ENCODE measurements around the gene ZNF784. TPM values are rescaled to one million over a fixed set of nuclear protein-coding genes. Genes with fewer than 3 reads are reported as not detected.
A peak's percentile ranks its signal among the peaks of the same experiment; 100 is the strongest.

Gene ZNF784
- total and polyA plus RNA-seq, 9 of the 15 experiments (the other 6 are each of a cell fraction or from before 2014, with no cell fraction given), result 0.14 to 6.1 (median 2.1) TPM

GRCh38 chr19:55613930-55614710 lies 10.2 kb downstream of the ZNF784 start:
- TF ChIP-seq RBFOX2 (IDR thresholded peaks at IDR 0.05; ENCODE audit: low read depth, low read length), result peak; percentile 22; the same call in 1 of the 2 replicates
- TF ChIP-seq SP2 (IDR thresholded peaks at IDR 0.05; ENCODE audit: extremely low read depth, low read depth, low read length, poor library complexity, severe bottlenecking), result no peak
- Histone ChIP-seq H3K36me3 (ENCODE audit: control insufficient read depth, insufficient read depth, low read length) (peaks cover 35% of the 10 kb centered on the region; the same call in 2 of the 3 replicates), H4K20me1 (replicated peaks; ENCODE audit: control insufficient read depth, insufficient read depth, low read length) (no peaks in the 10 kb centered on the region), H2AFZ (ENCODE audit: low read depth, low read length) (no peak overlapping the region), H3K9ac (ENCODE audit: insufficient read depth in 1 of 2, low read depth in 2 of 2, low read length in 2 of 2) (no peak overlapping the region), H3K9me3 (replicated peaks; ENCODE audit: control insufficient read depth, insufficient read depth, low read depth, low read length) (no peaks in the 10 kb centered on the region), H3K79me2 (ENCODE audit: control insufficient read depth, insufficient read depth, low read length) (peaks cover 6% of the 10 kb centered on the region; the same call in 1 of the 3 replicates), H3K9me1 (ENCODE audit: control insufficient read depth, insufficient read depth, low read length) (no peaks in the 10 kb centered on the region), H3K4me1 (replicated peaks in 1 of 2; ENCODE audit: control insufficient read depth in 2 of 2, insufficient read depth in 2 of 2, low read length in 2 of 2) (peaks cover 0 to 5% of the 10 kb centered on the region in 2 experiments; a peak in 2 of 5 replicates), H3K27ac (ENCODE audit: extremely low read depth, low read depth, low read length) (no peak overlapping the region), H3K4me2 (ENCODE audit: insufficient read depth, low read length) (no peak overlapping the region), H3K27me3 (ENCODE audit: control insufficient read depth in 2 of 2, insufficient read depth in 2 of 2, low read length in 2 of 2) (no peaks in the 10 kb centered on the region), H3K4me3 (no peak overlapping the region)
- ATAC-seq (no peak), DNase-seq (ENCODE audit: extremely low read depth in 1 of 4, low spot score in 3 of 4) (peak in 1 of 4 experiments; percentile 18), FAIRE-seq (no peak)
- intact Hi-C loops (cut with micrococcal nuclease), result no loop called here
- in situ Hi-C loops (cut with MboI), result no loop called here
- POLR2A ChIA-PET, result no interaction called here
- CTCF ChIA-PET (ENCODE audit: low intra/inter-chr PET ratio), result no interaction called here
- 87% methylated on average over 9 of the region's 75 CpGs for WGBS (ENCODE audit: insufficient coverage, low coverage, missing lambda C conversion rate)
- no TSS peak for BruUV-seq (replicated peaks)

- 100% methylated on average over 2 of the region's 27 CpGs for WGBS (ENCODE audit: insufficient coverage, low coverage, missing lambda C conversion rate)
- Histone ChIP-seq H3K27me3 (ENCODE audit: control insufficient read depth in 2 of 2, insufficient read depth in 2 of 2, low read length in 2 of 2) (no peaks in the 10 kb centered on the region), H3K9ac (ENCODE audit: insufficient read depth in 1 of 2, low read depth in 2 of 2, low read length in 2 of 2) (no peak overlapping the region), H3K27ac (ENCODE audit: extremely low read depth, low read depth, low read length) (no peak overlapping the region), H3K79me2 (ENCODE audit: control insufficient read depth, insufficient read depth, low read length) (peaks cover 6% of the 10 kb centered on the region; the same call in 2 of the 3 replicates), H3K4me2 (ENCODE audit: insufficient read depth, low read length) (no peak overlapping the region), H3K9me1 (ENCODE audit: control insufficient read depth, insufficient read depth, low read length) (no peaks in the 10 kb centered on the region), H3K4me1 (replicated peaks in 1 of 2; ENCODE audit: control insufficient read depth in 2 of 2, insufficient read depth in 2 of 2, low read length in 2 of 2) (peaks cover 0 to 5% of the 10 kb centered on the region in 2 experiments; a peak in 2 of 5 replicates), H4K20me1 (replicated peaks; ENCODE audit: control insufficient read depth, insufficient read depth, low read length) (no peaks in the 10 kb centered on the region), H3K36me3 (ENCODE audit: control insufficient read depth, insufficient read depth, low read length) (peaks cover 35% of the 10 kb centered on the region; the same call in 2 of the 3 replicates), H3K9me3 (replicated peaks; ENCODE audit: control insufficient read depth, insufficient read depth, low read depth, low read length) (no peaks in the 10 kb centered on the region), H2AFZ (ENCODE audit: low read depth, low read length) (no peak overlapping the region), H3K4me3 (no peak overlapping the region)
- intact Hi-C loops (cut with micrococcal nuclease), result no loop called here
- ATAC-seq (no peak), DNase-seq (ENCODE audit: extremely low read depth in 1 of 4, low spot score in 3 of 4) (no peak), FAIRE-seq (no peak)
- ChIA-PET CTCF (ENCODE audit: low intra/inter-chr PET ratio) (no interaction called here), POLR2A (no interaction called here)
- BruUV-seq (replicated peaks), result no TSS peak
- in situ Hi-C loops (cut with MboI), result no loop called here
- TF ChIP-seq NCOA6 (IDR thresholded peaks at IDR 0.05) (no peak), ZC3H4 (CRISPR knock-in tag; IDR thresholded peaks at IDR 0.05; ENCODE audit: borderline replicate concordance) (no peak), ZMIZ1 (IDR thresholded peaks at IDR 0.05; ENCODE audit: low read depth in 2 of 2, low read length in 2 of 2) (no peak), HNRNPUL1 (IDR thresholded peaks at IDR 0.05; ENCODE audit: low read length) (no peak), ZNF77 (CRISPR knock-in tag; IDR thresholded peaks at IDR 0.05) (no peak), ZNF224 (CRISPR knock-in tag; IDR thresholded peaks at IDR 0.05) (no peak), ETS1 (conservative IDR thresholded peaks at IDR 0.05; ENCODE audit: control insufficient read depth, low read depth, low read length) (no peak), ZNF316 (IDR thresholded peaks at IDR 0.05) (no peak), SMAD4 (CRISPR knock-in tag; conservative IDR thresholded peaks at IDR 0.05) (no peak)
These were observed 11.0 kb downstream of the ZNF784 start for GRCh38 chr19:55613396-55613795.

Measured in K562 (cell line).